NT2/D1 (cell line): ENCODE results near the gene PPP2R3B.

Experiments
- SUZ12 ChIP-seq: IDR thresholded peaks from 2 replicates; pipeline ENCODE4 v1.6.1; 2011; ENCODE audit not compliant: insufficient read length, insufficient read depth; ENCODE audit errors: extremely low read depth
- YY1 ChIP-seq: IDR thresholded peaks from 2 replicates; pipeline ENCODE4 v1.6.1; 2011; ENCODE audit not compliant: insufficient read length, insufficient read depth
- ZNF274 ChIP-seq: IDR thresholded peaks from 2 replicates; pipeline ENCODE4 v1.6.1; 2011; ENCODE audit warnings: mild to moderate bottlenecking, low read depth, low read length

DNA sequence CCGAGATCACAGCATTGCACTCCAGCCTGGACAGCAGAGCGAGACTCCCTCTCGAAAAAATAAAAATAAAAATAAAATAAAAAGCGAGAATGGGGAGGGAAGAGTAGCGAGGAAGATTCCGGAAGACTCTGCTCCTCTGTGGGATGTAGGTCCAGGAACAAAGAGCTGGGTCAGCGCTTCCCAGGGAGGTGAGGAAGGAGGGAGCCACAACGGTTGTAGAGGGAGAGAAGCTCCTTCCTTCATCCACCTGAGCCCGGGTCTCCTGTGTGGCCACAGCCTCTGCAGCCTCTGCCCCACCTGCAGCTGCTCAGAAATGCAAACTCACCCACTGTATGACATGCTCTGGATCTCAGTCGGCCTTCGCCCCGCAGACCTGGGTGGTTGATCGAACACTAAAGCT lies 3.8 kb upstream of the PPP2R3B start:
- no peak for TF ChIP-seq SUZ12
- TF ChIP-seq YY1: no peak
- TF ChIP-seq ZNF274: no peak
